Fibroblast of lung (primary cell): Measurements from ENCODE around the gene MAMDC4. TPM values are rescaled to one million over a fixed set of nuclear protein-coding genes. Genes with fewer than 3 reads are reported as not detected.

Experiments
- DNase-seq, 2 donors: peaks; one replicate each; pipeline versions ENCODE4 v3.0.0 to v3.0.0-alpha.2; 2010; ENCODE audit warnings: low read depth in 2 of 2
- H2AFZ ChIP-seq: 2 replicates; pipeline ENCODE4 v1.5.1; 2012; ENCODE audit warnings: low read length, control low read depth, inconsistent platforms
- H3K27ac ChIP-seq: 2 replicates; pipeline ENCODE4 v1.5.1; 2011; ENCODE audit warnings: low read length, control low read depth; ENCODE audit not compliant: insufficient read depth
- H3K27me3 ChIP-seq: 2 replicates; pipeline ENCODE4 v1.5.1; 2011; ENCODE audit warnings: mild to moderate bottlenecking, low read length; ENCODE audit not compliant: control insufficient read depth, insufficient read depth
- H3K36me3 ChIP-seq: 2 replicates; pipeline ENCODE4 v1.5.1; 2011; ENCODE audit warnings: low read length; ENCODE audit not compliant: control insufficient read depth, insufficient read depth
- H3K4me1 ChIP-seq: 2 replicates; pipeline ENCODE4 v1.5.1; 2011; ENCODE audit warnings: low read length; ENCODE audit not compliant: control insufficient read depth, insufficient read depth; ENCODE audit errors: extremely low read depth
- H3K4me2 ChIP-seq: 2 replicates; pipeline ENCODE4 v1.5.1; 2011; ENCODE audit warnings: low read length, control low read depth; ENCODE audit not compliant: insufficient read depth; ENCODE audit errors: extremely low read depth
- H3K4me3 ChIP-seq, 4 experiments: fragments of 200-600 bp in 1 of 4; sonication (generic) in 1 of 4; replicated peaks in 1 of 4; 2 replicates each; pipeline ENCODE4 v1.5.1; 2011 to 2016; ENCODE audit warnings: low read length in 4 of 4, low read depth in 3 of 4, mild to moderate bottlenecking in 3 of 4, control low read depth in 2 of 4, inconsistent platforms in 1 of 4, mixed read lengths in 1 of 4; ENCODE audit not compliant: insufficient read depth in 1 of 4; ENCODE audit errors: control extremely low read depth in 1 of 4
- H3K79me2 ChIP-seq: 2 replicates; pipeline ENCODE4 v1.5.1; 2012; ENCODE audit warnings: mild to moderate bottlenecking, low read length, inconsistent platforms; ENCODE audit not compliant: control insufficient read depth, insufficient read depth
- H3K9ac ChIP-seq: 2 replicates; pipeline ENCODE4 v1.5.1; 2011; ENCODE audit warnings: mild to moderate bottlenecking, low read length, control low read depth; ENCODE audit not compliant: insufficient read depth
- H3K9me3 ChIP-seq: 2 replicates; pipeline ENCODE4 v1.5.1; 2012; ENCODE audit warnings: low read depth, low read length; ENCODE audit not compliant: control insufficient read depth, insufficient read depth
- H4K20me1 ChIP-seq: 2 replicates; pipeline ENCODE4 v1.5.1; 2011; ENCODE audit warnings: low read length; ENCODE audit not compliant: control insufficient read depth, insufficient read depth; ENCODE audit errors: extremely low read depth
- CTCF ChIP-seq, 2 donors: IDR thresholded peaks in 1 of 2; conservative IDR thresholded peaks in 1 of 2; 1 replicate in 1 of 2; 2 replicates in 1 of 2; pipeline ENCODE4 v1.5.1; 2011 to 2012; ENCODE audit warnings: low read length in 2 of 2, control low read depth in 1 of 2, inconsistent platforms in 1 of 2, low read depth in 1 of 2, mild to moderate bottlenecking in 1 of 2
- EZH2 ChIP-seq: IDR thresholded peaks from 2 replicates; pipeline ENCODE4 v1.5.1; 2012; ENCODE audit warnings: low read length, control low read depth, mild to moderate bottlenecking; ENCODE audit errors: missing control alignments
- polyA plus RNA-seq, 2 donors: library from polyadenylated mRNA; depleted of rRNA in 1 of 2; stranded (reverse) in 1 of 2; unstranded in 1 of 2; fragments of >200 nt; gene quantifications; 2 replicates each; pipeline ENCODE4 v1.2.1, GENCODE V29; 2011 to 2012; ENCODE audit warnings: missing spikeins in 1 of 2
- total RNA-seq: library from RNA; depleted of rRNA; stranded (reverse); fragments of >200 nt; gene quantifications from 2 replicates; pipeline ENCODE4 v1.2.1, GENCODE V29; 2014

The MAMDC4 gene
- total and polyA plus RNA-seq, 2 donors (not counting 1 experiment from before 2014, with no cell fraction given): 0.37 to 4.6 TPM

GRCh38 chr9:136806631-136807201, 45.4 kb upstream of the MAMDC4 start:
- Histone ChIP-seq H3K4me1 (peaks cover 9% of the 10 kb centered on the region), H3K4me2 (peak overlapping the region; percentile 86), H3K4me3 (peak overlapping the region; percentile 61 to 86 (median 80)), H3K79me2 (peaks cover 35% of the 10 kb centered on the region), H2AFZ (no peak overlapping the region), H3K27me3 (peaks cover 3% of the 10 kb centered on the region), H3K27ac (peak overlapping the region; percentile 71), H4K20me1 (no peaks in the 10 kb centered on the region), H3K9ac (peak overlapping the region; percentile 81), H3K9me3 (no peaks in the 10 kb centered on the region), H3K36me3 (peaks cover 2% of the 10 kb centered on the region)
- no peak for DNase-seq
- no peak for TF ChIP-seq CTCF (conservative IDR thresholded peaks at IDR 0.05 in 1 of 2, IDR thresholded peaks at IDR 0.05 in 1 of 2; ENCODE audit: low read depth in 1 of 2, low read length in 2 of 2)
- TF ChIP-seq EZH2: no peak

GRCh38 chr9:136807281-136808074, 44.7 kb upstream of the MAMDC4 start, which contains the start of gene RABL6:
Gene RABL6 (plus strand): TSS chr9:136807948. CDS start chr9:136808197, 249 bp downstream.
- H3K9me3 ChIP-seq: no peaks in the 10 kb centered on the region
- H3K4me2 ChIP-seq: peak within 1 kb of the TSS; percentile 98
- peaks cover 36% of the 10 kb centered on the region for H3K79me2 ChIP-seq
- peak; percentile 61 to 67 for DNase-seq
- H3K4me3 ChIP-seq: peak within 1 kb of the TSS; percentile 78 to 86 (median 80)
- TF ChIP-seq EZH2 (no peak), CTCF (conservative IDR thresholded peaks at IDR 0.05 in 1 of 2, IDR thresholded peaks at IDR 0.05 in 1 of 2; ENCODE audit: low read depth in 1 of 2, low read length in 2 of 2) (no peak)
- peak within 1 kb of the TSS; percentile 81 for H3K9ac ChIP-seq
- no peaks in the 10 kb centered on the region for H4K20me1 ChIP-seq
- H3K4me1 ChIP-seq: peaks cover 9% of the 10 kb centered on the region
- no peaks in the 10 kb centered on the region for H3K27me3 ChIP-seq
- peaks cover 2% of the 10 kb centered on the region for H3K36me3 ChIP-seq
- H3K27ac ChIP-seq: peak within 1 kb of the TSS; percentile 71
- peak within 1 kb of the TSS; percentile 82 for H2AFZ ChIP-seq

GRCh38 chr9:136808075-136808805, 43.9 kb upstream of the MAMDC4 start:
- no peak for DNase-seq
- H3K79me2 ChIP-seq: peaks cover 39% of the 10 kb centered on the region
- peaks cover 9% of the 10 kb centered on the region for H3K4me1 ChIP-seq
- peak overlapping the region; percentile 59 for H3K27ac ChIP-seq
- TF ChIP-seq EZH2: no peak
- no peak for TF ChIP-seq CTCF (conservative IDR thresholded peaks at IDR 0.05 in 1 of 2, IDR thresholded peaks at IDR 0.05 in 1 of 2; ENCODE audit: low read depth in 1 of 2, low read length in 2 of 2)
- peak overlapping the region; percentile 73 to 86 (median 80) for H3K4me3 ChIP-seq
- no peaks in the 10 kb centered on the region for H3K9me3 ChIP-seq
- H3K36me3 ChIP-seq: peaks cover 5% of the 10 kb centered on the region
- H2AFZ ChIP-seq: peak overlapping the region; percentile 59
- H4K20me1 ChIP-seq: no peaks in the 10 kb centered on the region
- H3K9ac ChIP-seq: peak overlapping the region; percentile 81
- no peaks in the 10 kb centered on the region for H3K27me3 ChIP-seq
- peak overlapping the region; percentile 98 for H3K4me2 ChIP-seq
